ENCODE results near the gene SLC34A3. TPM values are rescaled to one million over a fixed set of nuclear protein-coding genes. Genes with fewer than 3 reads are reported as not detected.

SLC34A3 gene
- total and polyA plus RNA-seq, 12 donors = not detected

DNA sequence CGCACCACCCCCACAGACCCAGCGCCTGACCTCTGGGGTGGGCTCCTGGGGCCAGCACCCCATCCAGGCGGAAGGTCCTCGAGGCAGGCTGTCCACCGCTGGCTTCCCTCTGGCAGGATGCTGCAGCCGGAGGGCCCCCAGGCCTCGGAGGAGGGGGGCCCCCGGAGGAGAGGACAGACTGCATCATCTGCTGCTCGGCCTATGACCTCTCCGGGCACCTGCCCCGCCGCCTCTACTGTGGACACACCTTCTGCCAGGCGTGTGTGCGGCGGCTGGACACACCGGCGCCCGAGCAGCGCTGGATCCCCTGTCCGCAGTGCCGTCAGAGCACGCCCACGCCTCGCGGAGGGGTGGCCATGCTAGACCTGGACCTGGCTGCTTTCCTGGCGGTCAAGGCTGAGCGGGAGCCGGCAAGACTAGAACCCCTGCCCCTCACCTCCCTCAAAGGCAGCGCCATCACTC lies 2.2 kb upstream of the SLC34A3 start:
- Histone ChIP-seq H3K36me3 (no peaks in the 10 kb centered on the region), H3K9me3 (no peaks in the 10 kb centered on the region), H3K4me3 (no peak overlapping the region), H3K27me3 (peaks cover 16 to 57% (median 56%) of the 10 kb centered on the region in 7 donors), H3K27ac (no peak overlapping the region), H3K4me1 (peaks cover 0 to 15% (median 10%) of the 10 kb centered on the region in 9 donors)
- no peak for ATAC-seq
- DNase-seq = no peak
- TF ChIP-seq, protein P1, sequence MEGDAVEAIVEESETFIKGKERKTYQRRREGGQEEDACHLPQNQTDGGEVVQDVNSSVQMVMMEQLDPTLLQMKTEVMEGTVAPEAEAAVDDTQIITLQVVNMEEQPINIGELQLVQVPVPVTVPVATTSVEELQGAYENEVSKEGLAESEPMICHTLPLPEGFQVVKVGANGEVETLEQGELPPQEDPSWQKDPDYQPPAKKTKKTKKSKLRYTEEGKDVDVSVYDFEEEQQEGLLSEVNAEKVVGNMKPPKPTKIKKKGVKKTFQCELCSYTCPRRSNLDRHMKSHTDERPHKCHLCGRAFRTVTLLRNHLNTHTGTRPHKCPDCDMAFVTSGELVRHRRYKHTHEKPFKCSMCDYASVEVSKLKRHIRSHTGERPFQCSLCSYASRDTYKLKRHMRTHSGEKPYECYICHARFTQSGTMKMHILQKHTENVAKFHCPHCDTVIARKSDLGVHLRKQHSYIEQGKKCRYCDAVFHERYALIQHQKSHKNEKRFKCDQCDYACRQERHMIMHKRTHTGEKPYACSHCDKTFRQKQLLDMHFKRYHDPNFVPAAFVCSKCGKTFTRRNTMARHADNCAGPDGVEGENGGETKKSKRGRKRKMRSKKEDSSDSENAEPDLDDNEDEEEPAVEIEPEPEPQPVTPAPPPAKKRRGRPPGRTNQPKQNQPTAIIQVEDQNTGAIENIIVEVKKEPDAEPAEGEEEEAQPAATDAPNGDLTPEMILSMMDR (IDR thresholded peaks at IDR 0.05) = no peak
- 68% methylated on average over 29 of the region's 29 CpGs for WGBS, 2 donors
- intact Hi-C loops (cut with DNase I) = loop anchor here in 7 of 10 donors (2.0 to 5.0 kb wide), 6 partner anchors 36 to 111 kb away; partner anchors contain the start of genes ANAPC2 (in 1 of the 7) and SSNA1 (in 1 of the 7)

DNA sequence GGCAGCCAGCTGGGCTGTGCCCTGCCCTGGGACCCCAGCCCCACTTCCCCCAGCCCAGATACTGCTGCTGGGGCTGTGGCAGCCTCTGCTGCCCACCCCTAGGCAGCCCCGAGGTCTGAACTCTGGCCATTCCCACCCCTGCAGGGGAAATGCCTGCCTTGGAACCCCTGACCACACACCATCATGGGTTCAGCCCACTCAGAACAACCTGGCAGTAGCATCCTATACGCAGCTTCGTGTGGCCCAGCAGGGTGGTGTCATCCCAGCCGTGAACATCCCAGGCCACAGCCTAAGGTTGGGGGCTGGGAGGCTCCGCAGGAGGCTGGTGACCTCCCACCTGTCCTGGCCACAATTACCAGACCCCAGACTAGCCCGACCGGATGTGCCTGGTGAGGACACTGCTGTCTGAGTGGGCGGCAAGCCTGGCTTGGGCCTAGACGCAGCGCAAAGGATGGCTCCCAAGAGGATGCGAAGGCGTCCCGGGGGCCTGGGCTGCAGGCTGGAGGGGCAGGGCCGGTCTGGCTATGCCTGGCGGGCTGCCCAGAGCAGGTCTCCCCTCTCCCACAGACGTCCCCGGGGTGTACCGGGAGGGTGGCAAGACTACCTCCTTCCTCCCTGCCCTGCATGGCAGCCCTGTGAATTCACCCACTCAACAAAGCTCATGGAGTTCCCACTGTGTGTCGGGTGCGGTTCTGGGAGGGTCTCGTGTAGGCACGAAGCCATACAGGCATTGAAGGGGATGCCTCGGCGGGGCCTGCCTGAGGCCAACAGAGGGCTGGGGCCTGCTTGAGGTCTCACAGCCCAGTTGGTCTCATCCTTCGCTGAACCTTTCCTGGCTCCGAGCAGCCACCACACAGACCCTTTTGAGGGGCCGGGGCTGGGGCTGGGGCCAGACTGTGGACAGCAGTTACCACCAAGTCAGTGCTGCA lies 1.5 kb upstream of the SLC34A3 start:
- DNase-seq (no peak), ATAC-seq (no peak)
- Histone ChIP-seq H3K36me3 (no peaks in the 10 kb centered on the region), H3K4me3 (no peak overlapping the region), H3K27me3 (peaks cover 16 to 60% (median 58%) of the 10 kb centered on the region in 7 donors), H3K9me3 (no peaks in the 10 kb centered on the region), H3K27ac (no peak overlapping the region), H3K4me1 (peaks cover 0 to 9% (median 3%) of the 10 kb centered on the region in 9 donors)
- 62 to 66% methylated on average over 25 to 27 of the region's 27 CpGs for WGBS, 2 donors
- intact Hi-C loops (cut with DNase I) = loop anchor here in 7 of 10 donors (2.0 to 5.0 kb wide), 6 partner anchors 37 to 112 kb away; partner anchors contain the start of genes ANAPC2 (in 1 of the 7) and SSNA1 (in 1 of the 7)
- TF ChIP-seq, protein P1 (IDR thresholded peaks at IDR 0.05) = no peak

DNA sequence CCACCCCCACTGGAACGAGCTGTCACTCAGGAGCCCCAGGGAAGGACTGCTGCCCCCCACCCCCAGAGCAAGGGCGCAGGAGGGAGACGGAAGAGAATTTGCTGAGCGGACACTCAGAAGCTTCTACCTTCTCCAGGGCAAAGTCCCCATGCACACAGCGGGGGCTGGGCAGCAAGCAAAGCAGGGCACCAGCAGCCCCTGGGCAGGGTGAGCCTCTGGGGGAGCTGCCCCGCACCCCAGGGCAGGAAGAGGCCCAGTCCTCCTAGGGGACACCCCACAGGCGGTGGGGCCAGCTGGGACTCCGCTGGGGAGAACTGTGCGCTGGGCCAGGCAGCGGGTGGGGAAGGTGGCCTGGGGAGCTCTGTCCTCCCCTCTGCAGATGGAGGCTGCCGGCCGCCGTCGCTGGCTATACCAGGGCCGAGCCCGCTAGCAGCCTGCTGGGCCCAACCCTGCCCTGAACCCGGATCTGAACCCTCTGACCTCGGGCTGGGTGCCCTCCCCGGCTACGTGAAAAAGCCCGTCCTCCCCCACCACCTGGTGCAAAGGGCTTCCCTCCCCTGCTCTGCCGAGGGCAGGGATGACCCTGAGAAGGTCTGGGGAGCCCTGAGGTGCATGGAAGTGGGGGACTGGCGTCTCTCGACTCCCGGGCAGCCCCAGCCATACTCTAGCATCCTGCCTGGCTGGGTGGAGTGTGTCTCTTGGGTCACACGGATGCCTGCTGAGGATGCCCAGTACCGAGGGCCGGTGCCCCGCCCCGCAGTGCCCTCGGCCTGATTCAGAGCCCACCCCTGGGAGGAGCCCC lies 597 bp upstream of the SLC34A3 start:
- Histone ChIP-seq H3K36me3 (no peaks in the 10 kb centered on the region), H3K4me3 (no peak overlapping the region), H3K27me3 (peaks cover 16 to 67% (median 63%) of the 10 kb centered on the region in 7 donors), H3K27ac (no peak overlapping the region), H3K4me1 (peaks cover 0 to 7% (median 0%) of the 10 kb centered on the region in 9 donors), H3K9me3 (no peaks in the 10 kb centered on the region)
- WGBS, 2 donors = 63 to 64% methylated on average over 25 to 31 of the region's 31 CpGs
- no peak for DNase-seq
- intact Hi-C loops (cut with DNase I) = loop anchor here in 8 of 10 donors (2.0 to 10.0 kb wide), 7 partner anchors 38 to 445 kb away; partner anchors contain the start of genes ANAPC2 (in 1 of the 8) and SSNA1 (in 1 of the 8)
- ATAC-seq = no peak
- TF ChIP-seq, protein P1 (IDR thresholded peaks at IDR 0.05) = no peak

Data from heart right ventricle (tissue), 16 donors.